Stimulated activated CD4-positive, alpha-beta T cell treated with anti-CD3 and anti-CD28 coated beads, Interleukin-2, amount 100 ng/mL, for 4 hours (primary cell): ENCODE data around the gene BAIAP2L1.
"Not testable (repeated sequence)": the region's sequence is repeated elsewhere in the genome, so short reads cannot be mapped to it uniquely, and the experiment has no call there.

Experiments
- DNase-seq: peaks from one replicate; pipeline ENCODE4 v3.0.0-alpha.2; 2020; ENCODE audit warnings: low read depth

BAIAP2L1 gene

GRCh38 chr7:98398567-98399372 lies 2.1 kb downstream of the BAIAP2L1 start:
- DNase-seq, result no peak

DNA sequence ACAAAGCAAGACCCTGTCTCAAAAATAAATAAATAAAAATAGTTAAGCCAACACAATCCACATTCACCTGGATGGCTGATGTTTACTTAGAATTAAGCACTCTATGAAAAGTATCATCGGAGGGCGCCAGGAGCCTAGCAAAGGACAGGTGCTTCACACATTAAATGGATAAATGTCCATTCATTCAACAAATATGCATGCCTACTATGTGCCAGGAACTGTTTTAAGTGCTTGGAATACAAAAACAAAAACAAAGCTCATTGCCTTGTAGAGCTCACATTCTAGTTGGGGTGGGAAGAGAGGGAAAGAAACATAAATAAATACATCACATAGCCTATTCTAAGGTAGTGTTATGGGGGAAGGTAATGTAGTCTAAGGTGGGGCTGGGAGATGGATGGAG lies 4.1 kb downstream of the BAIAP2L1 start:
- DNase-seq, result no peak

- DNase-seq, result no peak
Observed at GRCh38 chr7:98395951-98396350, 4.9 kb downstream of the BAIAP2L1 start.

- no peak for DNase-seq
Observed at GRCh38 chr7:98395481-98395880, 5.4 kb downstream of the BAIAP2L1 start.

GRCh38 chr7:98394377-98394836 lies 6.5 kb downstream of the BAIAP2L1 start:
- no peak for DNase-seq

DNA sequence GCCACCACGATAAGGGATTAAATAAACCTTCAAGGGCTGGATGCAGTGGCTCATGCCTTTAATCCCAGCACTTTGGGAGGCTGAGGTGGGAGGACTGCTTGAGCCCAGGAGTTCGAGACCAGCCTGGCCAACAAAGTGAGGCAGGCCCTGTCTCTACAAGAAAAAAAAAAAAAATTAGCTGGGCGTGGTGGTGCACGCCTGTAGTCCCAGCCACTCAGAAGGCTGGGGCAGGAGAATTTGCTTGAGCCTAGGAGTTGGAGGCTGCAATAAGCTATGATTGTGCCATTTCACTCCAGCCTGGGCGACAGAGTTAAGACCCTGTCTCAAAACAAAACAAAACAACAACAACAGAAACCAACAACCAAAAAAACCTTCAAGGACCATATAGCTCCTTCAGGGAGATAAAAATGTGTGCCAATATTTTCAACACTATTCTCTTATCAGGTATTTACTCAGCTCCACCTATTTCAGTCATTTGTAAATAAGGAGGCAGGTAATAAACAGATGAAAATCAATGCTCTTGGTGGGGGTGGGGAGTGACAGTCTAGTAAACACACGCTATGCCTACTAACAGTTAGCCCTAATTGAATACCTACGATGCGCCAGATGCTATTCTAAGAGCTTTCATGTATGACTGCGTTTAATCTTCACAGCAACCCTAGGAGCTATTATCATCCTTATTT lies 13.2 kb downstream of the BAIAP2L1 start:
- no peak for DNase-seq

GRCh38 chr7:98387131-98387530 lies 13.8 kb downstream of the BAIAP2L1 start:
- no peak for DNase-seq

GRCh38 chr7:98385532-98385931 lies 15.4 kb downstream of the BAIAP2L1 start:
- not testable (repeated sequence) for DNase-seq

- DNase-seq, result no peak
Observed at GRCh38 chr7:98378210-98378819, 22.6 kb downstream of the BAIAP2L1 start.

- DNase-seq, result no peak
Observed at GRCh38 chr7:98376711-98377110, 24.2 kb downstream of the BAIAP2L1 start.

GRCh38 chr7:98375664-98376063 lies 25.2 kb downstream of the BAIAP2L1 start:
- DNase-seq, result no peak

DNA sequence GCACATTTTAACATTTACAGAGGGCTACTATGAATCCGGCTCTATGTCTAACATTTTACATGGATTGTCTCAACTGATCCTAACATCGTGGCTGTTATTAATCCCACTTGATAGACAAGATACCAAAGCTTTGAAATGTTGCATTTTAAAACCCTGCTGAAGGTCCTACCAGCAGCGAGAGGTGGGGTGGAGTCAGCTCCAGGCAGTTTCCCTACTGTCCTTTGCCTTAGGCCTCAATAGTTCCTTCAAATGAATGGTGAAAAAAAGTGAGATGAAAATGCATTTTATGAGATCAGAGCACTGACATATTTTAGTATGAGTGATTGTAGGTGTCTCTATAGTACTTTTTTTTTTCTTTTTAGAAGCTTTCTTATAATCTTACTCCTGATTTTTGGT lies 26.6 kb downstream of the BAIAP2L1 start:
- no peak for DNase-seq

- DNase-seq, result no peak
Observed at GRCh38 chr7:98372993-98373392, 27.9 kb downstream of the BAIAP2L1 start.

- no peak for DNase-seq
Observed at GRCh38 chr7:98369726-98370125, 31.2 kb downstream of the BAIAP2L1 start.

- no peak for DNase-seq
Observed at GRCh38 chr7:98368716-98369115, 32.2 kb downstream of the BAIAP2L1 start.

- DNase-seq, result no peak
Observed at GRCh38 chr7:98366562-98366938, 34.3 kb downstream of the BAIAP2L1 start.

DNA sequence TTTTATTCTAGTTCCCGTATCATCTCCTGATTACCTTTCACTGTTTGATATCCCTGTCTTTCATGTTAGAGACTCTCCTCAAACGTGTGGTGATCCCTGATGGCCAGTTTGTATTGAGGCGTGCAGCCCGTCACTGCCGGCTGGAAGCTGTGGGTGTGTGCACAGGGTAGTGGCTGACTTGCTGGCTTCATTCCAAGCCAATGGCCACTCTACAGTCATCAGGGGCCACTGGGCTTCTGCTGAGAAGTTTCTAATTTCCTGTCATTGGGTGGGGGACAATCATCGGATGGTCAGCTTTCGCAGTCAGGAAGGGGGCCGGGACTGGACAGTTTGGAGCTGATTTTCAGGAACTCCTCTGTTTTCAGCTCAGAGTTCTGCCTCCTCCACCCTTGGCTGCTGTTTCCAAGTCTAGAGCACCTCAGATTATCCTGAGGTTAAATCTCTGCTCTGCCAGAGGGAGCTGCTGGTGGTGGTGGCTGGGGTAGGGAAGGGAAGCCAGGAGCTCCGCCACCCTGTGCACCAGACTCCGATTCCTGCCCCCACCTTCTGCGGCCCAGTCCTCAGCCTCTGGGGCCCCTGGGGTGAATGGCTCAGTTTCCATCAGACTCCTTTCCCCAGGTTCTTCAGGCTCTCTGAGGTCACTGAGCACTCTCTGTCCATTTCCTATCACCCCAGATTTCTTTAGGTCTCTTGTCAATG lies 34.9 kb downstream of the BAIAP2L1 start:
- DNase-seq, result no peak

GRCh38 chr7:98364220-98364619 lies 36.7 kb downstream of the BAIAP2L1 start:
- no peak for DNase-seq

DNA sequence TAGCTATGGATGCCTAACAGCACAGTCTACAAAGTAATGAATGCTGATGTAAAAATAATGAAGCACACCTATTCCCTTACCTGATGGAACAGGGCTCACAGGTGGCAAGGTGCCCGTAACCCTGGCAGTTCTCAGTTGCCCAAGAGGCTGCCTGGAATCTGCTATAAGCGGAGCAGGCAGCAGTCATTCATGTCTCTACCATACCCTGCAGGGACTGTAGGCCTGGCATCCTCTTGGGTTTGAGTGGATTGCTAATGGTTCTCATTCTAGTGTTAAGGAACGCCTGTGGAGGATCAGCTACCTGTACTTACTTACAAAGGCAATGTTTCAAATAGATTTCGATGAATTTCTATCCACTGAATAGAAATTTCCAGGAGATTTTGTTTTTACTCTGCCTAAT lies 38.4 kb downstream of the BAIAP2L1 start:
- no peak for DNase-seq

- DNase-seq, result no peak
Observed at GRCh38 chr7:98360221-98361130, 40.4 kb downstream of the BAIAP2L1 start.

GRCh38 chr7:98359395-98359794 lies 41.5 kb downstream of the BAIAP2L1 start:
- no peak for DNase-seq
